ENCODE measurements around the gene DEFB113. TPM values are rescaled to one million over a fixed set of nuclear protein-coding genes. Genes with fewer than 3 reads are reported as not detected.

The DEFB113 gene
- total and polyA plus RNA-seq, 10 of the 15 experiments (the other 5 are each of a cell fraction or from before 2014, with no cell fraction given), result not detected

DNA sequence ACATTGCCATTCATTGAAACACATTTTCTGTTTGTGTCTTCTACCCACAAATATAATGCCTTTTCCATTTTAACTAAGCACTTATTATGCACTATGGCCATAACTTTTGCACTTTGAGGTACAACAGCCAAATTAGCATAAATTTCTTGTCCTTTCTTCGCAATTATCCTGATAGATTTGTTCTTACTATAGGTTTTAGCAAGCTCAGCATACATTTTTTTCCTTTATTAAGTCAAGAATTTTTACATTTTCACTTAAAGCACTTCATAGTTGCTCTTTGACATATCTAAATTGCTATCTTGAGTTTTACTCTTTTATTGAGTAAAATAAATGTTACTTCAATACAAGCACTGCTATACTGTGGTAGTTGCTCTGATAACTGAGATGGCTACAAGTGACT is 11.2 kb downstream of the DEFB113 start:
- Histone ChIP-seq H2AFZ (ENCODE audit: control insufficient read depth, low read depth, low read length) (no peak overlapping the region), H3K9ac (ENCODE audit: control insufficient read depth, insufficient read depth, low read length) (no peak overlapping the region), H3K27me3 (replicated peaks in 1 of 2; ENCODE audit: control insufficient read depth in 2 of 2, insufficient read depth in 2 of 2, low read length in 1 of 2) (no peaks in the 10 kb centered on the region), H3K4me3 (no peak overlapping the region), H3K9me3 (replicated peaks; ENCODE audit: control insufficient read depth, insufficient read depth, low read length) (no peaks in the 10 kb centered on the region), H4K20me1 (ENCODE audit: control insufficient read depth, insufficient read depth) (no peaks in the 10 kb centered on the region), H3K4me1 (ENCODE audit: control insufficient read depth, insufficient read depth, low read length) (no peaks in the 10 kb centered on the region), H3K4me2 (ENCODE audit: control insufficient read depth, insufficient read depth) (no peak overlapping the region), H3K27ac (ENCODE audit: control insufficient read depth, insufficient read depth) (no peak overlapping the region), H3K79me2 (ENCODE audit: control insufficient read depth, insufficient read depth, low read length) (no peaks in the 10 kb centered on the region), H3K36me3 (ENCODE audit: control insufficient read depth in 2 of 2, insufficient read depth in 2 of 2, low read length in 1 of 2) (no peaks in the 10 kb centered on the region)
- no peak for FAIRE-seq
- ATAC-seq, result no peak
- intact Hi-C loops (cut with micrococcal nuclease; ENCODE audit: unreplicated experiment), result no loop called here
- TF ChIP-seq POU2F2 (IDR thresholded peaks at IDR 0.05; ENCODE audit: borderline replicate concordance, low read depth, low read length), result no peak
- TF ChIP-seq GATAD2B (conservative IDR thresholded peaks at IDR 0.05; ENCODE audit: low read depth), result no peak
- TF ChIP-seq MYB (IDR thresholded peaks at IDR 0.05; ENCODE audit: borderline replicate concordance, low read depth, low read length), result no peak
- TF ChIP-seq, protein P1, sequence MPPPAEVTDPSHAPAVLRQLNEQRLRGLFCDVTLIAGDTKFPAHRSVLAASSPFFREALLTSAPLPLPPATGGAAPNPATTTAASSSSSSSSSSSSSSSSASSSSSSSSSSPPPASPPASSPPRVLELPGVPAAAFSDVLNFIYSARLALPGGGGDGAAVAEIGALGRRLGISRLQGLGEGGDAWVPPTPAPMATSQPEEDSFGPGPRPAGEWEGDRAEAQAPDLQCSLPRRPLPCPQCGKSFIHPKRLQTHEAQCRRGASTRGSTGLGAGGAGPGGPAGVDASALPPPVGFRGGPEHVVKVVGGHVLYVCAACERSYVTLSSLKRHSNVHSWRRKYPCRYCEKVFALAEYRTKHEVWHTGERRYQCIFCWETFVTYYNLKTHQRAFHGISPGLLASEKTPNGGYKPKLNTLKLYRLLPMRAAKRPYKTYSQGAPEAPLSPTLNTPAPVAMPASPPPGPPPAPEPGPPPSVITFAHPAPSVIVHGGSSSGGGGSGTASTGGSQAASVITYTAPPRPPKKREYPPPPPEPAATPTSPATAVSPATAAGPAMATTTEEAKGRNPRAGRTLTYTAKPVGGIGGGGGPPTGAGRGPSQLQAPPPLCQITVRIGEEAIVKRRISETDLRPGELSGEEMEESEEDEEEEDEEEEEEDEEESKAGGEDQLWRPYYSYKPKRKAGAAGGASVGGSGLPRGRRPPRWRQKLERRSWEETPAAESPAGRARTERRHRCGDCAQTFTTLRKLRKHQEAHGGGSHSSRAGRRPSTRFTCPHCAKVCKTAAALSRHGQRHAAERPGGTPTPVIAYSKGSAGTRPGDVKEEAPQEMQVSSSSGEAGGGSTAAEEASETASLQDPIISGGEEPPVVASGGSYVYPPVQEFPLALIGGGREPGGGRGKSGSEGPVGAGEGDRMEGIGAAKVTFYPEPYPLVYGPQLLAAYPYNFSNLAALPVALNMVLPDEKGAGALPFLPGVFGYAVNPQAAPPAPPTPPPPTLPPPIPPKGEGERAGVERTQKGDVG (CRISPR knock-in tag; IDR thresholded peaks at IDR 0.05), result no peak
- no peak for TF ChIP-seq ZNF217 (IDR thresholded peaks at IDR 0.05)
- TF ChIP-seq, protein P2, sequence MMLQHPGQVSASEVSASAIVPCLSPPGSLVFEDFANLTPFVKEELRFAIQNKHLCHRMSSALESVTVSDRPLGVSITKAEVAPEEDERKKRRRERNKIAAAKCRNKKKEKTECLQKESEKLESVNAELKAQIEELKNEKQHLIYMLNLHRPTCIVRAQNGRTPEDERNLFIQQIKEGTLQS (IDR thresholded peaks at IDR 0.05; ENCODE audit: borderline replicate concordance, extremely low read depth, low read depth, low read length), result no peak
- ChIA-PET POLR2A (no interaction called here), SMC1A (ENCODE audit: uncharacterized antibody, unreplicated experiment) (no interaction called here), RAD21 (ENCODE audit: unreplicated experiment) (no interaction called here), CTCF (no interaction called here)
- no peak for DNase-seq (ENCODE audit: low read depth, low spot score)
- 0% methylated on average over 1 of the region's 1 CpG for WGBS (ENCODE audit: insufficient coverage, insufficient replicate concordance, low lambda C conversion rate, missing lambda C conversion rate)
- no TSS peak for BruUV-seq (replicated peaks)
- in situ Hi-C loops (cut with MboI), result no loop called here

Data from GM12878 (cell line).